ENCODE data around the gene GJD3. TPM values are rescaled to one million over a fixed set of nuclear protein-coding genes. Genes with fewer than 3 reads are reported as not detected.

GJD3 gene
- total RNA-seq, 2 donors from 2014 or later: 1.5 TPM; not detected in 1

- DNase-seq (ENCODE audit: low spot score) (no peak), ATAC-seq (ENCODE audit: insufficient number of reproducible peaks, low FRiP score, low read depth) (no peak)
- H3K27ac ChIP-seq: peak overlapping the region; percentile 91 to 92
- peaks cover 49 to 78% of the 10 kb centered on the region in 2 donors for H3K4me1 ChIP-seq (ENCODE audit: control insufficient read depth in 1 of 2, low read depth in 2 of 2)
- peaks cover 12% of the 10 kb centered on the region for H3K36me3 ChIP-seq
- no peaks in the 10 kb centered on the region for H3K27me3 ChIP-seq (replicated peaks; ENCODE audit: insufficient read depth)
- peak overlapping the region; percentile 94 for H3K4me3 ChIP-seq
- TF ChIP-seq, protein P1, sequence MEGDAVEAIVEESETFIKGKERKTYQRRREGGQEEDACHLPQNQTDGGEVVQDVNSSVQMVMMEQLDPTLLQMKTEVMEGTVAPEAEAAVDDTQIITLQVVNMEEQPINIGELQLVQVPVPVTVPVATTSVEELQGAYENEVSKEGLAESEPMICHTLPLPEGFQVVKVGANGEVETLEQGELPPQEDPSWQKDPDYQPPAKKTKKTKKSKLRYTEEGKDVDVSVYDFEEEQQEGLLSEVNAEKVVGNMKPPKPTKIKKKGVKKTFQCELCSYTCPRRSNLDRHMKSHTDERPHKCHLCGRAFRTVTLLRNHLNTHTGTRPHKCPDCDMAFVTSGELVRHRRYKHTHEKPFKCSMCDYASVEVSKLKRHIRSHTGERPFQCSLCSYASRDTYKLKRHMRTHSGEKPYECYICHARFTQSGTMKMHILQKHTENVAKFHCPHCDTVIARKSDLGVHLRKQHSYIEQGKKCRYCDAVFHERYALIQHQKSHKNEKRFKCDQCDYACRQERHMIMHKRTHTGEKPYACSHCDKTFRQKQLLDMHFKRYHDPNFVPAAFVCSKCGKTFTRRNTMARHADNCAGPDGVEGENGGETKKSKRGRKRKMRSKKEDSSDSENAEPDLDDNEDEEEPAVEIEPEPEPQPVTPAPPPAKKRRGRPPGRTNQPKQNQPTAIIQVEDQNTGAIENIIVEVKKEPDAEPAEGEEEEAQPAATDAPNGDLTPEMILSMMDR (IDR thresholded peaks at IDR 0.05): no peak
- H3K9me3 ChIP-seq: no peaks in the 10 kb centered on the region
These were observed 17.0 kb downstream of the GJD3 start for GRCh38 chr17:40347319-40348135.

DNA sequence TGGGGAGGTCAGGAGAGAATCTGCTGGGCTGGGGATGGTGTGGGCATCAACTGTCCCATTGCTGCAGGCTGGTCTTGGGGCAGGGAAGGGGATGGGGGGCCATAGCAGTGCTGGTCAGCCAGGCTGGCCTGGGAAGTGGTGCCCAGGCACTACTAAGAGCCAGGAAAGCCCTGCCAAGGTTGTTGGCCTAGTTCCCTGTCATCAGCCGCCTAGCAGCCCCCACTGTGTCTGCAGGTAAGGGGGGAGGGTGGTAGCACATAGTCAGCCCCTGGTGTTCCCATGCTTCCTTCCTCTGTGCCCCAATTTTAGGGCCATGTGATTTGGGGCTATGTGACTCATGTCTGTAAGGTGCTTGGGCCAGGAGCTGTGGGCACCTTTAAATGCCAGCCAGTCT lies 17.8 kb downstream of the GJD3 start:
- peak overlapping the region; percentile 91 to 92 for H3K27ac ChIP-seq
- H3K27me3 ChIP-seq (replicated peaks; ENCODE audit: insufficient read depth): no peaks in the 10 kb centered on the region
- H3K4me3 ChIP-seq: peak overlapping the region; percentile 94
- peaks cover 49 to 78% of the 10 kb centered on the region in 2 donors for H3K4me1 ChIP-seq (ENCODE audit: control insufficient read depth in 1 of 2, low read depth in 2 of 2)
- TF ChIP-seq, protein P1 (IDR thresholded peaks at IDR 0.05): no peak
- no peak for DNase-seq (ENCODE audit: low spot score)
- no peaks in the 10 kb centered on the region for H3K9me3 ChIP-seq
- ATAC-seq (ENCODE audit: insufficient number of reproducible peaks, low FRiP score, low read depth): no peak
- H3K36me3 ChIP-seq: peaks cover 4% of the 10 kb centered on the region

DNA sequence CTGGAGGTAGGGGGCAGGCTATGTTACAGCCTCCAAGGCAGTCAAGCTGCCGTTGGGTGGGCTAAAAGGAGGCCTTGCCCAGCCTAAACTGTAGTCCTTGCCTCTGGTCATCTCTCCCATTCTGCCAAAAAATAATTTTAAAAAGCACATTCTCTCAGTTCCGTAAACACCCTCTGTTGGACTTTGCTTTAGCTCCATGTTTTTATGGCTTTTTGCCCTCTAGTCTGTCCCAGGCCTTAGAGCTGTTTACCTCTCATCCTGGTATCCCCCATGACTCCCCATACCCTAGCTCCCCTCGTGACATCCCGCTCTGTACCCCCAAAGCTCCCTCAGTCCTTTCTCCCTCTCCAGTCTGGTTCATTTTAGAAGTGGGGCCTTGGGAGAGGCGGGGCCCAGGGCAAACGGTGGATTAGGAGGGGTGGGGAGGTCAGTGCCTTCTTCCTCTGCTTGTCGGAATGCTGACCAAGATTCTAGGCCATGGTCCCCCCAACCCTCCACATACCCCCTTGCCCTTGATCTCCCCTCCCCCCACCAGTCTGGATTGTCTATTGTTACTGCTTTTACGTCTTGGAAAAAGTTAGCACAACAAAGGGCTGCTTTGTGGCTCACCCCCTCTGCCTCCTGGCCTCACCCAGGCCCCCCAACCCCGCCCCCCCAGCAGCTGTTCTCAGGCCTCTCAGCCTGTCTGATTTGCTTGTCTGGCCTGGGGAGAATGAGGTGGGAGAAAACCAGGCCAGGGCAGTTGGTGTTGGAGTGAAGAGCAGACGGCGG lies 18.4 kb downstream of the GJD3 start:
- Histone ChIP-seq H3K4me1 (ENCODE audit: control insufficient read depth in 1 of 2, low read depth in 2 of 2) (peaks cover 49 to 78% of the 10 kb centered on the region in 2 donors), H3K27ac (peak overlapping the region; percentile 91 to 92), H3K36me3 (no peaks in the 10 kb centered on the region), H3K4me3 (peak overlapping the region; percentile 94), H3K27me3 (replicated peaks; ENCODE audit: insufficient read depth) (no peaks in the 10 kb centered on the region), H3K9me3 (no peaks in the 10 kb centered on the region)
- TF ChIP-seq, protein P1 (IDR thresholded peaks at IDR 0.05): no peak
- DNase-seq (ENCODE audit: low spot score) (no peak), ATAC-seq (ENCODE audit: insufficient number of reproducible peaks, low FRiP score, low read depth) (no peak)

- H3K27me3 ChIP-seq (replicated peaks; ENCODE audit: insufficient read depth): no peaks in the 10 kb centered on the region
- peak overlapping the region; percentile 94 for H3K4me3 ChIP-seq
- peaks cover 49 to 73% of the 10 kb centered on the region in 2 donors for H3K4me1 ChIP-seq (ENCODE audit: control insufficient read depth in 1 of 2, low read depth in 2 of 2)
- DNase-seq (ENCODE audit: low spot score) (no peak), ATAC-seq (ENCODE audit: insufficient number of reproducible peaks, low FRiP score, low read depth) (no peak)
- TF ChIP-seq, protein P1 (IDR thresholded peaks at IDR 0.05): no peak
- no peaks in the 10 kb centered on the region for H3K9me3 ChIP-seq
- H3K27ac ChIP-seq: peak overlapping the region; percentile 91 to 92
- no peaks in the 10 kb centered on the region for H3K36me3 ChIP-seq
These were observed 19.2 kb downstream of the GJD3 start for GRCh38 chr17:40345161-40345993.
